Endothelial cell of umbilical vein (primary cell): Measurements from ENCODE around the gene SLC25A30. TPM values are rescaled to one million over a fixed set of nuclear protein-coding genes. Genes with fewer than 3 reads are reported as not detected.

Experiments used
- BruUV-seq: library from RNA; stranded (reverse); fragments of 400-500 nt; replicated peaks from 2 replicates; lab custom pipeline; 2021; lab: Mats Ljungman, UMichigan
- CTCF ChIA-PET: fragments of 300-600, 350-600 bp; sonication (Branson Sonifier 250); formaldehyde crosslinking; loops from one replicate; lab custom pipeline; 2021; ENCODE audit warnings: antibody characterized with exemption, inconsistent platforms; lab: Charles Lee
- POLR2A ChIA-PET: fragments of 300-600, 350-600 bp; sonication (Branson Sonifier 250); formaldehyde crosslinking; loops from one replicate; lab custom pipeline; 2021; ENCODE audit warnings: antibody characterized with exemption, inconsistent platforms; lab: Charles Lee
- DNase-seq: peaks from one replicate; pipeline ENCODE4 v3.0.0-alpha.2; 2011; ENCODE audit warnings: low read depth, low spot score
- FAIRE-seq: peaks from 2 replicates; lab custom pipeline; 2011; peaks lifted over from hg19 to GRCh38; lab: Jason Lieb, UNC
- H2AFZ ChIP-seq: 2 replicates; pipeline ENCODE4 v1.6.0; 2012; ENCODE audit warnings: low read depth, low read length, control low read depth, inconsistent platforms
- H3K27ac ChIP-seq: 2 replicates; pipeline ENCODE4 v1.5.1; 2011; ENCODE audit warnings: low read depth, mild to moderate bottlenecking, control low read depth, low read length, moderate library complexity; ENCODE audit not compliant: insufficient read depth
- H3K27me3 ChIP-seq, 2 experiments: 2 replicates each; pipeline versions ENCODE4 v1.6.0 to v1.6.1; 2011; ENCODE audit warnings: low read length in 2 of 2, mixed read lengths in 1 of 2; ENCODE audit not compliant: control insufficient read depth in 2 of 2, insufficient read depth in 2 of 2
- H3K36me3 ChIP-seq, 2 experiments: 2 replicates in 1 of 2; 3 replicates in 1 of 2; pipeline ENCODE4 v1.5.1; 2011; ENCODE audit warnings: low read length in 2 of 2, mild to moderate bottlenecking in 1 of 2, moderate library complexity in 1 of 2; ENCODE audit not compliant: control insufficient read depth in 2 of 2, insufficient read depth in 2 of 2; ENCODE audit errors: extremely low read depth in 1 of 2
- H3K4me1 ChIP-seq: 3 replicates; pipeline ENCODE4 v1.5.1; 2011; ENCODE audit warnings: mild to moderate bottlenecking, low read length; ENCODE audit not compliant: control insufficient read depth, insufficient read depth; ENCODE audit errors: extremely low read depth
- H3K4me2 ChIP-seq: 2 replicates; pipeline ENCODE4 v1.6.1; 2011; ENCODE audit warnings: low read length, control low read depth, mixed read lengths; ENCODE audit not compliant: insufficient read depth
- H3K4me3 ChIP-seq, 3 experiments: fragments of 200-600 bp in 1 of 3; sonication (generic), shearing (Covaris generic) in 1 of 3; replicated peaks in 1 of 3; 2 replicates each; pipeline ENCODE4 v1.5.1; 2011 to 2016; ENCODE audit warnings: control low read depth in 3 of 3, low read length in 3 of 3, mild to moderate bottlenecking in 2 of 3, inconsistent platforms in 1 of 3, low read depth in 1 of 3, moderate library complexity in 1 of 3; ENCODE audit not compliant: insufficient read depth in 1 of 3
- H3K79me2 ChIP-seq: 2 replicates; pipeline ENCODE4 v1.6.0; 2012; ENCODE audit warnings: low read length, inconsistent platforms; ENCODE audit not compliant: control insufficient read depth, insufficient read depth
- H3K9ac ChIP-seq: replicated peaks from 2 replicates; pipeline ENCODE3; 2011; ENCODE audit warnings: low read length, control low read depth; ENCODE audit not compliant: insufficient read depth; ENCODE audit errors: extremely low read depth
- H3K9me1 ChIP-seq: replicated peaks from 3 replicates; pipeline ENCODE4 v1.6.0; 2011; ENCODE audit warnings: mild to moderate bottlenecking, low read length; ENCODE audit not compliant: control insufficient read depth, insufficient read depth; ENCODE audit errors: extremely low read depth
- H3K9me3 ChIP-seq: replicated peaks from 2 replicates; pipeline ENCODE4 v1.5.1; 2012; ENCODE audit warnings: low read length, inconsistent platforms; ENCODE audit not compliant: control insufficient read depth, insufficient read depth
- H4K20me1 ChIP-seq: replicated peaks from 2 replicates; pipeline ENCODE3; 2011; ENCODE audit warnings: mild to moderate bottlenecking, low read length; ENCODE audit not compliant: control insufficient read depth, insufficient read depth; ENCODE audit errors: extremely low read depth
- CTCF ChIP-seq, 2 donors: IDR thresholded peaks; 1 replicate in 1 of 2; 2 replicates in 1 of 2; pipeline ENCODE4 v1.5.1; 2011; ENCODE audit warnings: low read length in 2 of 2, mild to moderate bottlenecking in 2 of 2, moderate library complexity in 2 of 2, control low read depth in 1 of 2, inconsistent platforms in 1 of 2, low read depth in 1 of 2; ENCODE audit not compliant: insufficient read depth in 1 of 2; ENCODE audit errors: extremely low read depth in 1 of 2
- EZH2 ChIP-seq: IDR thresholded peaks from 2 replicates; pipeline ENCODE4 v1.6.1; 2012; ENCODE audit warnings: borderline replicate concordance, low read depth, mild to moderate bottlenecking, moderate library complexity, low read length, inconsistent platforms; ENCODE audit not compliant: severe bottlenecking
- FOS ChIP-seq: IDR thresholded peaks from 2 replicates; pipeline ENCODE4 v1.6.1; 2011; ENCODE audit warnings: mild to moderate bottlenecking, low read length, moderate library complexity, borderline replicate concordance; ENCODE audit not compliant: insufficient read depth
- GATA2 ChIP-seq: IDR thresholded peaks from 2 replicates; pipeline ENCODE4 v1.7.0; 2011; ENCODE audit warnings: low read depth, mild to moderate bottlenecking, moderate library complexity, mixed read lengths, low read length; ENCODE audit not compliant: insufficient read length, insufficient read depth
- JUN ChIP-seq: IDR thresholded peaks from 2 replicates; pipeline ENCODE4 v1.6.1; 2011; ENCODE audit warnings: borderline replicate concordance, low read depth; ENCODE audit not compliant: insufficient read length, insufficient read depth
- MAX ChIP-seq: IDR thresholded peaks from 2 replicates; pipeline ENCODE4 v1.6.1; 2011; ENCODE audit not compliant: insufficient read depth, insufficient read length
- MYC ChIP-seq: IDR thresholded peaks from one replicate; pipeline ENCODE4 v1.6.1; 2011; ENCODE audit warnings: mild to moderate bottlenecking, low read depth, low read length
- POLR2A ChIP-seq: IDR thresholded peaks from 2 replicates; pipeline ENCODE4 v1.6.1; 2012; ENCODE audit warnings: low read depth, mild to moderate bottlenecking, control low read depth, low read length
- POLR2AphosphoS5 ChIP-seq: IDR thresholded peaks from 2 replicates; pipeline ENCODE4 v1.6.1; 2012; ENCODE audit warnings: low read depth, mild to moderate bottlenecking, control low read depth, low read length, moderate library complexity; ENCODE audit not compliant: insufficient read depth
- dilution Hi-C: fragments of 300-500 bp; cut with MboI; formaldehyde crosslinking; loops from one replicate; pipeline ENCODE4 v1.15.0; 2019; ENCODE audit warnings: low sequenced_read_pairs; ENCODE audit not compliant: extremely low pct_ligation_motif_present
- intact Hi-C: fragments of 100-400 bp; cut with micrococcal nuclease; formaldehyde crosslinking; loops from one replicate; pipeline ENCODE4 v1.10.0; 2022
- polyA plus RNA-seq, 4 experiments: library from polyadenylated mRNA; depleted of rRNA in 3 of 4; stranded (reverse) in 3 of 4; unstranded in 1 of 4; fragments of >200 nt; gene quantifications; 2 replicates each; pipeline versions ENCODE4 v1.2.1 to v1.2.3, GENCODE V29; 2011 to 2012; ENCODE audit warnings: missing spikeins in 1 of 4
- total RNA-seq: library from RNA; stranded (reverse); gene quantifications from 2 replicates; pipeline ENCODE4 v1.2.3, GENCODE V29; 2021

Gene SLC25A30
- total and polyA plus RNA-seq, 2 donors (not counting 3 experiments of a cell fraction or from before 2014, with no cell fraction given) = 13.3 to 27.0 TPM

DNA sequence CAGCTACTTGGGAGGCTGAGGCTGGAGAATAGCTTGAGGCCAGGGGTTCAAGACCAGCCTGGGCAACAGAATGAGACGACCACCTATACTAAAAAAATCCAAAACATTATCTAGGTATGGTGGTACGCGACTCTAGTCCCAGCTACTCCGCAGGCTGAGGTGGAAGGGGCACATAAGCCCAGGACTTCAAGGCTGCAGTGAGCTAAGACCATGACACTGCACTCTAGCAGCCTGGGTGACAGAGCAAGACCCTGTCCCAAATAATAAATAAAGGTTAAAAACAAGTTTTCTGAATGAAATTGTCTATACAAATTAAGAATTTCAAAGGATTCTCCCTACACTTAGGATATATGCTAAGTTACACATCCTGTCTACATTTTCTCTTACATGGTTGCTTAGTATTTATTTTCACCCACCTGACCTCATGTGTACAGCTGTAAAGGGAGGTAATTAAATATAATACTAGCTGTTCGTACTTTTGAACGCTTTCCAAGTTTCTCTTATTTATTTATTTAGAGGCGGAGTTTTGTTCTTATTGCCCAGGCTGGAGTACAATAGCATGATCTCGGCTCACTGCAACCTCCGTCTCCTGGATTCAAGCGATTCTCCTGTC, 1.6 kb downstream of the SLC25A30 start:
- TF ChIP-seq POLR2A = no peak
- H3K4me1 ChIP-seq = peaks cover 24% of the 10 kb centered on the region
- FAIRE-seq = peak; percentile 37
- peak overlapping the region; percentile 93 for H3K4me2 ChIP-seq
- CTCF ChIA-PET = interaction anchor here (1.1 to 5.5 kb wide), 3 partner anchors 22 to 48 kb away, joined by 3 to 35 read pairs (median 16); partner anchors contain the start of gene COG3
- intact Hi-C loops (loop anchor here (1.0 kb wide), 1 partner anchor 75 kb away; the partner anchor contains the start of gene TPT1), dilution Hi-C loops (no loop called here)
- no peaks in the 10 kb centered on the region for H4K20me1 ChIP-seq
- H3K4me3 ChIP-seq = peak overlapping the region; percentile 66 to 87 (median 79)
- no peaks in the 10 kb centered on the region for H3K9me3 ChIP-seq
- no peaks in the 10 kb centered on the region for H3K9me1 ChIP-seq
- peaks cover 16% of the 10 kb centered on the region for H3K79me2 ChIP-seq
- H2AFZ ChIP-seq = peak overlapping the region; percentile 79
- H3K27ac ChIP-seq = peak overlapping the region; percentile 56
- DNase-seq = peak; percentile 51
- peak overlapping the region; percentile 82 for H3K9ac ChIP-seq
- H3K36me3 ChIP-seq = no peaks in the 10 kb centered on the region
- H3K27me3 ChIP-seq = no peaks in the 10 kb centered on the region
- BruUV-seq = no TSS peak
- POLR2A ChIA-PET = interaction anchor here (1.0 kb wide), 2 partner anchors 20 to 45 kb away, joined by 3 to 4 read pairs; no protein-coding TSS in a partner anchor

DNA sequence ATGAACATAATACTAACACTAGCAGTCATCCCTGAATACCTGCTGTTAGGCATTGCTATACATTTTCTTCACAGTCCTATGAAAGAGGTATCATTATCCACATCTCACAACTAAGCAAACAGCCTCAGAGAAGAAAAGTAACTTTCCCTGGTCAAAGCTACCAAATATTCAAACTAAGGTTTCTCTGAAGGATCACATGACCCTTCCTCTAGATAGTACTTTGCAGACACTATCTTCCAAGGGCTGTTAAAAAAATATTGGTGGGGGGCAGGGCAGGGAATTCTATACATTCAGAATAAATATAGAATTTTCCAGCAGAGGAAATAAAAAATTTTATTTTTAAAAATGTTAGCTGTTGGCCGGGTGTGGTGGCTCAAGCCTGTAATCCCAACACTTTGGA, 3.1 kb downstream of the SLC25A30 start:
- Histone ChIP-seq H3K27ac (peak overlapping the region; percentile 53), H3K9me1 (no peaks in the 10 kb centered on the region), H3K9me3 (no peaks in the 10 kb centered on the region), H3K4me1 (peaks cover 24% of the 10 kb centered on the region), H2AFZ (peak overlapping the region; percentile 3), H4K20me1 (no peaks in the 10 kb centered on the region), H3K79me2 (peaks cover 16% of the 10 kb centered on the region), H3K27me3 (no peaks in the 10 kb centered on the region), H3K4me3 (peak overlapping the region in 2 of 3 experiments; percentile 19 to 51), H3K36me3 (peaks cover 0 to 2% of the 10 kb centered on the region in 2 experiments), H3K4me2 (peak overlapping the region; percentile 82), H3K9ac (peak overlapping the region; percentile 77)
- POLR2A ChIA-PET = interaction anchor here (0.6 kb wide), 2 partner anchors 13 to 46 kb away, joined by 4 read pairs; no protein-coding TSS in a partner anchor
- intact Hi-C loops (no loop called here), dilution Hi-C loops (no loop called here)
- CTCF ChIA-PET = interaction anchor here (0.8 to 5.5 kb wide), 7 partner anchors 10 to 50 kb away, joined by 3 to 35 read pairs (median 11); partner anchors contain the start of gene COG3
- no peak for FAIRE-seq
- TF ChIP-seq EZH2 (no peak), FOS (no peak), POLR2AphosphoS5 (no peak), GATA2 (no peak), MAX (no peak), POLR2A (no peak), MYC (no peak), JUN (no peak), CTCF (IDR thresholded peaks at IDR 0.05; ENCODE audit: extremely low read depth in 1 of 2, insufficient read depth in 1 of 2, low read depth in 1 of 2, low read length in 2 of 2) (no peak)
- no peak for DNase-seq
- no TSS peak for BruUV-seq
